CD4-positive, alpha-beta memory T cell (primary cell): ENCODE data around the gene ANKDD1B. TPM values are rescaled to one million over a fixed set of nuclear protein-coding genes. Genes with fewer than 3 reads are reported as not detected.

Source experiments
- CTCF ChIA-PET: fragments of 350-600 bp; sonication (Branson Sonifier 250); formaldehyde crosslinking; loops from one replicate; lab custom pipeline; 2021; ENCODE audit warnings: inconsistent platforms; ENCODE audit not compliant: partially characterized antibody; lab: Charles Lee
- POLR2A ChIA-PET: fragments of 350-600 bp; sonication (Branson Sonifier 250); formaldehyde crosslinking; loops from one replicate; lab custom pipeline; 2021; ENCODE audit not compliant: partially characterized antibody; lab: Charles Lee
- DNase-seq, 5 donors: peaks; one replicate each; pipeline versions ENCODE4 v3.0.0 to v3.0.0-alpha.2; 2020 to 2022; ENCODE audit warnings: mixed read lengths in 1 of 5
- H3K27ac ChIP-seq: one replicate; pipeline ENCODE4 v1.7.0; 2013; ENCODE audit warnings: low read depth, low read length
- H3K27me3 ChIP-seq: 2 replicates; pipeline ENCODE4 v1.7.0; 2013; ENCODE audit warnings: mild to moderate bottlenecking, low read length, moderate library complexity; ENCODE audit not compliant: insufficient read depth
- H3K36me3 ChIP-seq: 2 replicates; pipeline ENCODE4 v1.7.0; 2013; ENCODE audit warnings: mild to moderate bottlenecking, low read length, moderate library complexity; ENCODE audit not compliant: insufficient read depth
- H3K4me1 ChIP-seq: 2 replicates; pipeline ENCODE4 v1.7.0; 2013; ENCODE audit warnings: mild to moderate bottlenecking, low read length, moderate library complexity; ENCODE audit not compliant: insufficient read depth
- H3K4me3 ChIP-seq, 2 donors: one replicate each; pipeline ENCODE4 v1.7.0; 2013; ENCODE audit warnings: low read length in 2 of 2, mild to moderate bottlenecking in 1 of 2
- H3K9me3 ChIP-seq, 2 donors: one replicate each; pipeline ENCODE4 v1.7.0; 2013; ENCODE audit warnings: low read length in 2 of 2, control low read depth in 1 of 2; ENCODE audit not compliant: control insufficient read depth in 1 of 2
- H3K27ac Mint-ChIP-seq, 7 donors: one replicate each; pipeline ENCODE4 v1.8.0; 2020 to 2021; ENCODE audit warnings: mixed read lengths in 7 of 7, mild to moderate bottlenecking in 6 of 7, inconsistent platforms in 3 of 7, moderate library complexity in 3 of 7
- H3K27me3 Mint-ChIP-seq, 2 donors: one replicate each; pipeline ENCODE4 v1.8.0; 2020 to 2021; ENCODE audit warnings: mixed read lengths in 2 of 2
- H3K36me3 Mint-ChIP-seq, 2 donors: one replicate each; pipeline ENCODE4 v1.8.0; 2020 to 2021; ENCODE audit warnings: mixed read lengths in 2 of 2, inconsistent platforms in 1 of 2, mild to moderate bottlenecking in 1 of 2
- H3K4me1 Mint-ChIP-seq, 4 donors: one replicate each; pipeline ENCODE4 v1.8.0; 2020 to 2021; ENCODE audit warnings: mixed read lengths in 4 of 4, mild to moderate bottlenecking in 1 of 4
- H3K4me3 Mint-ChIP-seq, 8 donors: one replicate each; pipeline ENCODE4 v1.8.0; 2020 to 2021; ENCODE audit warnings: mixed read lengths in 8 of 8, mild to moderate bottlenecking in 7 of 8, moderate library complexity in 6 of 8, inconsistent platforms in 3 of 8
- H3K9me3 Mint-ChIP-seq, 8 donors: one replicate each; pipeline ENCODE4 v1.8.0; 2020 to 2021; ENCODE audit warnings: mixed read lengths in 8 of 8, mild to moderate bottlenecking in 5 of 8, inconsistent platforms in 3 of 8, moderate library complexity in 1 of 8
- intact Hi-C: fragments of 100-400 bp; cut with micrococcal nuclease; formaldehyde crosslinking; loops from one replicate; pipeline ENCODE4 v1.15.1; 2023
- polyA plus RNA-seq, 2 donors: library from polyadenylated mRNA; unstranded; fragments of 300-500 nt; fragmentation: Illumina TruSeq; gene quantifications; one replicate each; pipeline ENCODE4 v1.2.3, GENCODE V29; 2021
- total RNA-seq, 2 experiments: library from RNA; stranded (reverse); gene quantifications; one replicate each; pipeline ENCODE4 v1.2.3, GENCODE V29; 2021

ANKDD1B gene
- total and polyA plus RNA-seq, 4 experiments from 2014 or later, result 0.61 to 0.73 TPM; not detected in 2

DNA sequence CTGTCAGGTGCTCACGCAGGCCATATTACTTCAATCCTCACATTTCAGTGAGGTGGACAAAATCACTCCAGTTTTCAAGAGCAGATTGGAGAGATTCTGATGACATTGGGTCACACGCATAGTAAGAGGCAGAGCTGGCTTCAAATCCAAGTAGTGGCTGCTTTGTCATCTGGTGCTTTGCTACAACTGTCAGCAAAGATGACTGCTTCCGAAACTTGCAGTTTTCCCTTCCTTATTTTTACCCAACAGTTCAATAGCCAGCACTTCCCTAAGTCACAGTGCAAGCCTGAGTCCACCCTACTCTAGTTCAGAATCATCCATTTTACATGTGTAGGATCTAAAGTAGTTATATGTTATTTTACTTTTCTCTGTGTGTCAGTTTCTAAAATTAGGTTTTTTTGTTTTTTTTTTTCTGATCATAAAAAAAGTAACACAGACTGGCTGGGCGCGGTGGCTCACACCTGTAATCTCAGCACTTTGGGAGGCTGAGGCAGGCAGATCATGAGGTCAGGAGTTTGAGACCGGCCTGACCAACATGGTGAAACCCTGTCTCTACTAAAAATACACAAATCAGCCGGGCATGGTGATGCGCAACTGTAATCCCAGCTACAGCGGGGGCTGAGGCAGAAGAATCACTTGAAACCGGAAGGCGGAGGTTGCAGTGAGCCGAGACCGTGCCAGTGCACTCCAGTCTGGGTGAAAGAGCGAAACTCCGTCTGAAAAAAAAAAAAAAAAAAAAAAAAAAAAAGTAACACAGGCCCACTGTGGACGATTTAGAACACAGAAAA lies 49.6 kb downstream of the ANKDD1B start:
- H3K4me1 ChIP-seq, result no peaks in the 10 kb centered on the region
- no peak overlapping the region for H3K4me3 Mint-ChIP-seq
- no peaks in the 10 kb centered on the region for H3K27me3 Mint-ChIP-seq
- no peaks in the 10 kb centered on the region for H3K27me3 ChIP-seq
- H3K4me3 ChIP-seq, result no peak overlapping the region
- no peak overlapping the region for H3K27ac Mint-ChIP-seq
- H3K27ac ChIP-seq, result no peak overlapping the region
- no peaks in the 10 kb centered on the region for H3K4me1 Mint-ChIP-seq
- CTCF ChIA-PET, result no interaction called here
- no peaks in the 10 kb centered on the region for H3K36me3 Mint-ChIP-seq
- intact Hi-C loops, result no loop called here
- H3K9me3 ChIP-seq, result no peaks in the 10 kb centered on the region
- POLR2A ChIA-PET, result no interaction called here
- no peak for DNase-seq
- no peaks in the 10 kb centered on the region for H3K36me3 ChIP-seq
- H3K9me3 Mint-ChIP-seq, result no peaks in the 10 kb centered on the region

DNA sequence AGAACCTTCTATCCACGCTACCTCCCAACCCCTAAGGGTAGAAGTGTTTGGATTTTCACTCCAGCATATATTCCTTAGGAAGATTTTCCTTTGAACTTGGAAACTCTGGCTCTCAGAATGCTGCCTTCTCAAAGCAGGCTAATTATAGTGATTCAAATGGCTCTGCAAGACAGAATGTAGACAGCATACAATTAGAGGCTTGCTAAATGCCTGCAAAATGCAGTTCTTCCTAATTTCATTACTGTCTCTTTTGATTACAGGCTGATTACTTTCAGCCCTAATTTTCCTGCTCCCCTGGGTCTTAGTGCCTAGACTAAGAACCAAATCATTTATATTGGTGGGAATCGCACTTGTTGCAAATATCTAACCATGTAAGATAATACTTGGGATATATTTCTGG lies 50.8 kb downstream of the ANKDD1B start:
- H3K4me1 Mint-ChIP-seq, result no peaks in the 10 kb centered on the region
- H3K27me3 ChIP-seq, result no peaks in the 10 kb centered on the region
- H3K36me3 Mint-ChIP-seq, result no peaks in the 10 kb centered on the region
- intact Hi-C loops, result no loop called here
- POLR2A ChIA-PET, result no interaction called here
- H3K36me3 ChIP-seq, result no peaks in the 10 kb centered on the region
- DNase-seq, result no peak
- no peak overlapping the region for H3K4me3 Mint-ChIP-seq
- H3K4me1 ChIP-seq, result no peaks in the 10 kb centered on the region
- CTCF ChIA-PET, result no interaction called here
- H3K4me3 ChIP-seq, result no peak overlapping the region
- H3K27me3 Mint-ChIP-seq, result no peaks in the 10 kb centered on the region
- no peak overlapping the region for H3K27ac ChIP-seq
- no peaks in the 10 kb centered on the region for H3K9me3 Mint-ChIP-seq
- H3K27ac Mint-ChIP-seq, result no peak overlapping the region
- H3K9me3 ChIP-seq, result no peaks in the 10 kb centered on the region

DNA sequence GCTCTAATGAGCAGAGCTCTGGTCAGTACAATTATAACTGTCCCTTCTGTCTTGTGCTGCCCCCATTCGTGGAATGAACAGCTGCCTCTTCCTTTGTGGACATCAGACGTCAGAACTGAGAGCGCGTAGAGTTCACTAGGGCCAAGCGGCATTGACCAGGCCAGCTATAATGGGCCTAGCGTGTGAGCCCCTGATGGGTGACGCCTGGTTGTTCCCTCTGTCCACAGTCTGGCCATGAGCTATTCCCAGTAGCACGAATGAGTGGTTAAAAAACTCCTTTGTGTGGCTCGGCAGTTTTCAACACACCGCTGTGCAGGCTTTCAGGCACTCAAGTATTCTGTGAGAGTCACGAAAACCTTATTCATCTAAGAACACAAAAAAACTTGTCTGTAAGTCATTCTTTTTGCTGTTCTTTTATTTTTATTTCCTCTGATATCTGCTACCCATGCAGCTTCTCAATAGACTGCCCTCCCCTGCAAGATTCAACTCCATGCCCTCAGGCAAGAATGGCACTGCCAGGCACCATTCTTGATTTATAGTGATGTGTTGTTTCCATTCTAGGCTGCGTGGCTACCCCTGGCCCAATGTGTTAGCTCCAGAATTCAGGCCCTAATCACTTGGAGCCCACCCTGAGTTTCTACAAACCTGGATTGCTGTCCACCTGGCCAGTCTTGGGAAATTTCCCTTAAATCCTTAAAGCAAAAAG lies 52.5 kb downstream of the ANKDD1B start:
- peaks cover 4% of the 10 kb centered on the region for H3K4me1 ChIP-seq
- intact Hi-C loops, result no loop called here
- peaks cover 2 to 5% (median 4%) of the 10 kb centered on the region in 4 donors for H3K4me1 Mint-ChIP-seq
- DNase-seq, result no peak
- no peaks in the 10 kb centered on the region for H3K9me3 ChIP-seq
- H3K36me3 ChIP-seq, result no peaks in the 10 kb centered on the region
- no peaks in the 10 kb centered on the region for H3K9me3 Mint-ChIP-seq
- no peak overlapping the region for H3K27ac ChIP-seq
- H3K27me3 Mint-ChIP-seq, result no peaks in the 10 kb centered on the region
- H3K27me3 ChIP-seq, result no peaks in the 10 kb centered on the region
- POLR2A ChIA-PET, result no interaction called here
- H3K4me3 ChIP-seq, result no peak overlapping the region
- H3K36me3 Mint-ChIP-seq, result no peaks in the 10 kb centered on the region
- H3K27ac Mint-ChIP-seq, result no peak overlapping the region
- CTCF ChIA-PET, result no interaction called here
- no peak overlapping the region for H3K4me3 Mint-ChIP-seq

DNA sequence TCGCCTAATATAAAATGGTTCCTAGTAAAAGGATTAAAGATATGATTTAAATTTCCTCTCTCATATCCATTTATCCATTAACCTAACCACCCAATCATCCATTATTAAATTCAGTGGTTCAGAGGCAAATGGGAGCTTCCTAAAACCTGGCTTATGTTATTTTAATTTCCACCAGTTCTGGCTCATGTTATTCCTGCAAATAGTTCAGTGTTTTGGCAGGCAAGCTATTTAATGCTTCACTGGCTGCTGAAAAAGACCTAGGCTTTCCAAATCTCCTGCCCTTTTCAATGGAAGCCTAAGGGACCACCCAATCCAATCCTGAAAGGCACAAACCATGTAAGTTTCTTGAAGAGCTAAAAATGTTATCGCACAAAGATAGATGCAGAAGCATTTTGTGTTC lies 53.7 kb downstream of the ANKDD1B start:
- Mint-ChIP-seq H3K36me3 (no peaks in the 10 kb centered on the region), H3K4me1 (peaks cover 12 to 17% (median 16%) of the 10 kb centered on the region in 4 donors), H3K27ac (no peak overlapping the region), H3K9me3 (no peaks in the 10 kb centered on the region), H3K27me3 (no peaks in the 10 kb centered on the region), H3K4me3 (no peak overlapping the region)
- Histone ChIP-seq H3K36me3 (no peaks in the 10 kb centered on the region), H3K4me3 (no peak overlapping the region), H3K9me3 (no peaks in the 10 kb centered on the region), H3K27ac (no peak overlapping the region), H3K4me1 (peaks cover 13% of the 10 kb centered on the region), H3K27me3 (no peaks in the 10 kb centered on the region)
- POLR2A ChIA-PET, result no interaction called here
- CTCF ChIA-PET, result no interaction called here
- DNase-seq, result no peak
- intact Hi-C loops, result no loop called here

DNA sequence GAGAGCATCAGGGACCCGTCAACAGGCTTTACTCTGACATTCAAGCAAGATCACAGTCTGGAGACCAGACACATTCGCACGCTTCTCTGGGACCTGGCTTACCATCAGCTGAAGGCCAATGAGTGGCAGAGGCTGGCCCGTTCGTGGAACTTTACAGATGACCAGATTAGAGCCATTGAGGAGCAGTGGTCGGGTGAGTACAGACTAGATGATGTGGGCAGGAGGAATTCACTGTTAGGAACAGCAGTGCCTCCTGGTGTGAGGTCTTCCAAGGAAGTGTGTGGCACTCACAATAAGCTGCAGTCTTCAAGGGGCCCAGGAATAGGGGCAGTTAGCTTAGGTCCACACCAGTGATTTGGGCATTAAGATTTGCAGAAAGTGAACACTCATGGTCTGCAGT lies 55.5 kb downstream of the ANKDD1B start:
- H3K4me1 Mint-ChIP-seq, result peaks cover 12 to 19% (median 16%) of the 10 kb centered on the region in 4 donors
- Histone ChIP-seq H3K9me3 (no peaks in the 10 kb centered on the region), H3K36me3 (no peaks in the 10 kb centered on the region), H3K27me3 (no peaks in the 10 kb centered on the region), H3K4me1 (peaks cover 13% of the 10 kb centered on the region), H3K4me3 (no peak overlapping the region), H3K27ac (no peak overlapping the region)
- H3K9me3 Mint-ChIP-seq, result no peaks in the 10 kb centered on the region
- no peak for DNase-seq
- intact Hi-C loops, result no loop called here
- H3K27ac Mint-ChIP-seq, result no peak overlapping the region
- no peaks in the 10 kb centered on the region for H3K27me3 Mint-ChIP-seq
- POLR2A ChIA-PET, result no interaction called here
- H3K4me3 Mint-ChIP-seq, result peak overlapping the region in 1 of 8 donors; percentile 7
- CTCF ChIA-PET, result interaction anchor here (1.6 kb wide), 1 partner anchor 14 kb away, joined by 4 read pairs; no protein-coding TSS in a partner anchor
- peaks cover 0 to 2% of the 10 kb centered on the region in 2 donors for H3K36me3 Mint-ChIP-seq

DNA sequence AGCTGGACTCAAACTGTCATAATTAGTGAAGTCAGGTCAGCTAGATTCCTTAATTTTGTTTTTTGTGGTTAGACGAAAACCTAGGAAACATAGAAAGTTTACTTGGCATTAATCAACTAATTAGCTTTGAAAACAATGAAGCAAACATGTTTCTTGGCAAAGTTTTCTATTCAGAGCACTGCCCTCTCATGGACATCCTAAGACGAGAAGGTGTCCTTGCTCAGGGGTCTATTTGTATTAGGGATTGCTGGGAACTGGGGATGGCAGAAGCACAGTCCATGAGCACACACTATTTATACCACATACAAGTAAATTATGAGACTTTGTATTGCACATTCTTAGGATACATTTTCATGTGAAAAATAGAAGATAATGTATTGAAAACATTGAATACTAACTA lies 56.3 kb downstream of the ANKDD1B start:
- Histone ChIP-seq H3K9me3 (no peaks in the 10 kb centered on the region), H3K27me3 (no peaks in the 10 kb centered on the region), H3K4me1 (peaks cover 13% of the 10 kb centered on the region), H3K36me3 (no peaks in the 10 kb centered on the region), H3K4me3 (no peak overlapping the region), H3K27ac (no peak overlapping the region)
- Mint-ChIP-seq H3K4me3 (no peak overlapping the region), H3K4me1 (peaks cover 12 to 19% (median 16%) of the 10 kb centered on the region in 4 donors), H3K27ac (no peak overlapping the region), H3K27me3 (no peaks in the 10 kb centered on the region), H3K9me3 (no peaks in the 10 kb centered on the region), H3K36me3 (peaks cover 5 to 8% of the 10 kb centered on the region in 2 donors)
- ChIA-PET CTCF (interaction anchor here (1.6 kb wide), 1 partner anchor 14 kb away, joined by 4 read pairs; no protein-coding TSS in a partner anchor), POLR2A (no interaction called here)
- DNase-seq, result no peak
- intact Hi-C loops, result no loop called here

DNA sequence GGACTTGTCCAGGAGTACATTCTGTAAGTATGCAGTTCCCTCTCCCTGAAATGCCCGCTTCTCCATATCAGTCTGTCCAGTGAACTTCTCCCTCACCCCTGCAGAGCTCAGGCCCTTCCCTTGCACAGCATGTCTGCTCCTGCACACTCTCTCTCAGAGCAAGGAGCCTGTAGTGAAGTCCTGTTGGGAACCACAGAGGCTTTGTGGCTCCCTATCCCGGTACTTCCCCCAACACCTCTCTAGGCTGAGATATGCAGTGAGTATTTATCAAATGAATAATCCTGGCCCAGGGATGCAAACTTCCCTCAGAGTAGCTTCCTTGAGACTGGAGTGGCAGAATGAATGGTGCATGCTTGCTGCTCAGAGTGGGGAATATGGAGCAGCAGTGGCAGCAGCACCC lies 57.2 kb downstream of the ANKDD1B start:
- peak overlapping the region in 7 of 8 donors; percentile 82 to 93 (median 88) for H3K4me3 Mint-ChIP-seq
- H3K4me1 Mint-ChIP-seq, result peaks cover 12 to 19% (median 16%) of the 10 kb centered on the region in 4 donors
- ChIA-PET CTCF (interaction anchor here (1.3 to 1.8 kb wide), 2 partner anchors 11 to 14 kb away, joined by 4 to 7 read pairs; no protein-coding TSS in a partner anchor), POLR2A (interaction anchor here (1.1 to 1.3 kb wide), 2 partner anchors 10 to 49 kb away, joined by 5 to 8 read pairs; partner anchors contain the start of gene POC5)
- Histone ChIP-seq H3K27ac (no peak overlapping the region), H3K27me3 (no peaks in the 10 kb centered on the region), H3K9me3 (no peaks in the 10 kb centered on the region), H3K4me3 (peak overlapping the region in 1 of 2 donors; percentile 42), H3K4me1 (peaks cover 13% of the 10 kb centered on the region), H3K36me3 (peaks cover 5% of the 10 kb centered on the region)
- DNase-seq, result no peak
- intact Hi-C loops, result no loop called here
- H3K9me3 Mint-ChIP-seq, result no peaks in the 10 kb centered on the region
- peak overlapping the region in 3 of 7 donors; percentile 41 to 94 (median 84) for H3K27ac Mint-ChIP-seq
- no peaks in the 10 kb centered on the region for H3K27me3 Mint-ChIP-seq
- peaks cover 12 to 16% of the 10 kb centered on the region in 2 donors for H3K36me3 Mint-ChIP-seq
